HepG2 (cell line): Measurements from ENCODE around the gene CSMD2. TPM values are rescaled to one million over a fixed set of nuclear protein-coding genes. Genes with fewer than 3 reads are reported as not detected.
A peak's percentile ranks its signal among the peaks of the same experiment; 100 is the strongest.

Source experiments
- CBFB ChIP-seq: sonication (generic); formaldehyde crosslinking; IDR thresholded peaks from 2 replicates; pipeline ENCODE4 v1.4.0; 2020; ENCODE audit warnings: missing genetic modification reagents
- CEBPZ ChIP-seq: IDR thresholded peaks from 2 replicates; pipeline ENCODE4 v1.6.1; 2012; ENCODE audit warnings: low read length, improper control_type of control experiment
- HCFC1 ChIP-seq: fragments of 150-350 bp; IDR thresholded peaks from 2 replicates; pipeline ENCODE4 v1.6.1; 2014; ENCODE audit warnings: low read depth, low read length
- KMT2B ChIP-seq: IDR thresholded peaks from 2 replicates; pipeline ENCODE4 v1.6.1; 2016; ENCODE audit warnings: missing genetic modification reagents, missing compliant biosample characterization
- NFE2L1 ChIP-seq: sonication (generic); formaldehyde crosslinking; IDR thresholded peaks from 2 replicates; pipeline ENCODE4 v1.4.0; 2020; ENCODE audit warnings: missing genetic modification reagents, mild to moderate bottlenecking, borderline replicate concordance
- NFKB2 ChIP-seq: sonication (generic); formaldehyde crosslinking; IDR thresholded peaks from 2 replicates; pipeline ENCODE4 v1.4.0; 2020; ENCODE audit warnings: missing genetic modification reagents, borderline replicate concordance
- PHF21A ChIP-seq: sonication (generic); formaldehyde crosslinking; IDR thresholded peaks from 2 replicates; pipeline ENCODE4 v1.5.0; 2020; ENCODE audit warnings: mild to moderate bottlenecking, missing genetic modification reagents
- POLR2AphosphoS5 ChIP-seq: IDR thresholded peaks from 2 replicates; pipeline ENCODE4 v1.6.1; 2012; ENCODE audit warnings: low read depth, low read length
- RARA ChIP-seq: IDR thresholded peaks from 2 replicates; pipeline ENCODE4 v1.6.1; 2016; ENCODE audit warnings: missing genetic modification reagents, missing compliant biosample characterization
- REL ChIP-seq: sonication (generic); formaldehyde crosslinking; conservative IDR thresholded peaks from 2 replicates; pipeline ENCODE4 v1.8.0; 2022; ENCODE audit warnings: mild to moderate bottlenecking, missing genetic modification reagents, moderate library complexity
- SALL1 ChIP-seq: sonication (generic); formaldehyde crosslinking; IDR thresholded peaks from 2 replicates; pipeline ENCODE4 v1.8.0; 2022; ENCODE audit warnings: mild to moderate bottlenecking, missing genetic modification reagents
- ZNF512 ChIP-seq: sonication (generic); formaldehyde crosslinking; IDR thresholded peaks from 2 replicates; pipeline ENCODE4 v1.4.0; 2020; ENCODE audit warnings: mild to moderate bottlenecking, missing genetic modification reagents
- ZNF543 ChIP-seq: sonication (generic); formaldehyde crosslinking; IDR thresholded peaks from 2 replicates; pipeline ENCODE4 v1.4.0; 2020; ENCODE audit warnings: mild to moderate bottlenecking, missing genetic modification reagents
- ZNF772 ChIP-seq: sonication (generic); formaldehyde crosslinking; IDR thresholded peaks from 2 replicates; pipeline ENCODE4 v1.5.0; 2020; ENCODE audit warnings: mild to moderate bottlenecking, missing genetic modification reagents
- ZZZ3 ChIP-seq: sonication (generic); formaldehyde crosslinking; IDR thresholded peaks from 2 replicates; pipeline ENCODE4 v1.4.0; 2020; ENCODE audit warnings: missing genetic modification reagents, mild to moderate bottlenecking, borderline replicate concordance
- polyA plus RNA-seq, 8 experiments: library from polyadenylated mRNA; depleted of rRNA in 3 of 8; stranded (reverse) in 7 of 8; unstranded in 1 of 8; fragments of >200 nt; fragmentation: Illumina TruSeq in 4 of 8; extraction: Trizol in 4 of 8; gene quantifications; 2 replicates each; pipeline versions ENCODE4 v1.2.1 to v1.2.3, GENCODE V29; 2011 to 2016; ENCODE audit warnings: low read depth in 4 of 8, missing spikeins in 1 of 8, mixed read lengths in 1 of 8; ENCODE audit not compliant: insufficient read depth in 1 of 8
- total RNA-seq, 5 experiments: library from RNA; depleted of rRNA; stranded (reverse); fragments of >200 nt; fragmentation: Illumina TruSeq; extraction: Trizol; gene quantifications; 2 replicates each; pipeline ENCODE4 v1.2.3, GENCODE V29; 2016; ENCODE audit warnings: low read depth in 1 of 5
- TF ChIP-seq, protein P1 (sequence below): IDR thresholded peaks from 2 replicates; pipeline ENCODE4 v1.6.1; 2016; ENCODE audit warnings: missing compliant biosample characterization, missing genetic modification reagents, borderline replicate concordance
- TF ChIP-seq, protein P2 (sequence below): sonication (generic); formaldehyde crosslinking; IDR thresholded peaks from 2 replicates; pipeline ENCODE4 v1.4.0; 2020; ENCODE audit warnings: missing genetic modification reagents, borderline replicate concordance
- TF ChIP-seq, protein P3 (sequence below): IDR thresholded peaks from 2 replicates; pipeline ENCODE4 v1.6.1; 2012; ENCODE audit warnings: inconsistent platforms

CSMD2 gene
- total and polyA plus RNA-seq, 2 of the 13 experiments (the other 11 are each of a cell fraction or from before 2014, with no cell fraction given) = not detected

DNA sequence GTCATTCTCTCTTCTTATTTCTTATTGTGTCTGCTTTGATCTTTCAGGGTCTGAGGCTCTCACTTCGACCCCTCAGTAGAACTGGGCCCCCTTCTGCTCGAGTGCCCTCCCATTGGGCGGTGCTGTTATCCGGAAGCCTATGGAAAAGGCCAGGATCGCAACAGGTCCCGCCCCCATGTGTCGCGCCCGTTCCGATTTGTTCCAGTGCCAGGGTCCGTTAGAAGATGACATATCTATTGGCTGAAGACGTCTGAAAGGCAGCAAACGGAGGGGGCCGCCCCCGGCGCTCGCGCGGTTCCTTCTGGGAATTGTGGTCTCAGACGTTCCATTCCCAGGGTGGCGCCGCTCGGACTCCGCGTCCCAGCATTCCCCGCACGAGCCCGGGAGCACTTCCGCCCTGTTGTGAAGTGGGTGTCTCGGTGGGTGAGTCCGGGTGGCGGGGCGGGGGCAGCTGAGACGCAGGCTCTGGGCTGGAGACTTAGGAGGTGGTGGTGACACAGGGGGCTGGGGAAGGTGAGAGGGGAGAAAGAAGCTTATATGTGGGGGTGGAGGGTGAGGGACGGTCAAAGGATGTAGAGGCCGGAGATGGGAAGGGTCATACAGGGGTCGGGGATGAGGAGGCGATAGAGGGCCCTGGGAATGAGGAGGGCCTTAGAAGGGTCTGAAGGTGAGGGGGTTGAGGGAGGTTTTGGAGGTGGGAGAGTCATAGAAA lies 692.6 kb downstream of the CSMD2 start, which contains the start of gene ZSCAN20 (continued):
- TF ChIP-seq, protein P1, sequence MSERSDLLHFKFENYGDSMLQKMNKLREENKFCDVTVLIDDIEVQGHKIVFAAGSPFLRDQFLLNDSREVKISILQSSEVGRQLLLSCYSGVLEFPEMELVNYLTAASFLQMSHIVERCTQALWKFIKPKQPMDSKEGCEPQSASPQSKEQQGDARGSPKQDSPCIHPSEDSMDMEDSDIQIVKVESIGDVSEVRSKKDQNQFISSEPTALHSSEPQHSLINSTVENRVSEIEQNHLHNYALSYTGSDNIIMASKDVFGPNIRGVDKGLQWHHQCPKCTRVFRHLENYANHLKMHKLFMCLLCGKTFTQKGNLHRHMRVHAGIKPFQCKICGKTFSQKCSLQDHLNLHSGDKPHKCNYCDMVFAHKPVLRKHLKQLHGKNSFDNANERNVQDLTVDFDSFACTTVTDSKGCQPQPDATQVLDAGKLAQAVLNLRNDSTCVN (CRISPR knock-in tag) = 0 out of 2 replicates have a peak, but pooled peaks have one; percentile 11
- TF ChIP-seq ZNF772 (CRISPR knock-in tag) (peak; percentile 63; the same call in 1 of the 2 replicates), RARA (no peak), PHF21A (CRISPR knock-in tag) (no peak), POLR2AphosphoS5 (peak; percentile 73), KMT2B (CRISPR knock-in tag) (peak; percentile 51; the same call in 1 of the 2 replicates), SALL1 (CRISPR knock-in tag) (peak; percentile 31; the same call in 1 of the 2 replicates), NFKB2 (CRISPR knock-in tag) (peak; percentile 27; the same call in 1 of the 2 replicates), NFE2L1 (CRISPR knock-in tag) (no peak), ZZZ3 (CRISPR knock-in tag) (peak; percentile 84; the same call in 1 of the 2 replicates), REL (no peak), CBFB (0 out of 2 replicates have a peak, but pooled peaks have one; percentile 43), HCFC1 (peak; percentile 85), ZNF512 (CRISPR knock-in tag) (no peak), CEBPZ (peak; percentile 67), ZNF543 (CRISPR knock-in tag) (0 out of 2 replicates have a peak, but pooled peaks have one; percentile 62)
- TF ChIP-seq, protein P2, sequence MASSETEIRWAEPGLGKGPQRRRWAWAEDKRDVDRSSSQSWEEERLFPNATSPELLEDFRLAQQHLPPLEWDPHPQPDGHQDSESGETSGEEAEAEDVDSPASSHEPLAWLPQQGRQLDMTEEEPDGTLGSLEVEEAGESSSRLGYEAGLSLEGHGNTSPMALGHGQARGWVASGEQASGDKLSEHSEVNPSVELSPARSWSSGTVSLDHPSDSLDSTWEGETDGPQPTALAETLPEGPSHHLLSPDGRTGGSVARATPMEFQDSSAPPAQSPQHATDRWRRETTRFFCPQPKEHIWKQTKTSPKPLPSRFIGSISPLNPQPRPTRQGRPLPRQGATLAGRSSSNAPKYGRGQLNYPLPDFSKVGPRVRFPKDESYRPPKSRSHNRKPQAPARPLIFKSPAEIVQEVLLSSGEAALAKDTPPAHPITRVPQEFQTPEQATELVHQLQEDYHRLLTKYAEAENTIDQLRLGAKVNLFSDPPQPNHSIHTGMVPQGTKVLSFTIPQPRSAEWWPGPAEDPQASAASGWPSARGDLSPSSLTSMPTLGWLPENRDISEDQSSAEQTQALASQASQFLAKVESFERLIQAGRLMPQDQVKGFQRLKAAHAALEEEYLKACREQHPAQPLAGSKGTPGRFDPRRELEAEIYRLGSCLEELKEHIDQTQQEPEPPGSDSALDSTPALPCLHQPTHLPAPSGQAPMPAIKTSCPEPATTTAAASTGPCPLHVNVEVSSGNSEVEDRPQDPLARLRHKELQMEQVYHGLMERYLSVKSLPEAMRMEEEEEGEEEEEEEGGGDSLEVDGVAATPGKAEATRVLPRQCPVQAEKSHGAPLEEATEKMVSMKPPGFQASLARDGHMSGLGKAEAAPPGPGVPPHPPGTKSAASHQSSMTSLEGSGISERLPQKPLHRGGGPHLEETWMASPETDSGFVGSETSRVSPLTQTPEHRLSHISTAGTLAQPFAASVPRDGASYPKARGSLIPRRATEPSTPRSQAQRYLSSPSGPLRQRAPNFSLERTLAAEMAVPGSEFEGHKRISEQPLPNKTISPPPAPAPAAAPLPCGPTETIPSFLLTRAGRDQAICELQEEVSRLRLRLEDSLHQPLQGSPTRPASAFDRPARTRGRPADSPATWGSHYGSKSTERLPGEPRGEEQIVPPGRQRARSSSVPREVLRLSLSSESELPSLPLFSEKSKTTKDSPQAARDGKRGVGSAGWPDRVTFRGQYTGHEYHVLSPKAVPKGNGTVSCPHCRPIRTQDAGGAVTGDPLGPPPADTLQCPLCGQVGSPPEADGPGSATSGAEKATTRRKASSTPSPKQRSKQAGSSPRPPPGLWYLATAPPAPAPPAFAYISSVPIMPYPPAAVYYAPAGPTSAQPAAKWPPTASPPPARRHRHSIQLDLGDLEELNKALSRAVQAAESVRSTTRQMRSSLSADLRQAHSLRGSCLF (CRISPR knock-in tag) = no peak
- TF ChIP-seq, protein P3, sequence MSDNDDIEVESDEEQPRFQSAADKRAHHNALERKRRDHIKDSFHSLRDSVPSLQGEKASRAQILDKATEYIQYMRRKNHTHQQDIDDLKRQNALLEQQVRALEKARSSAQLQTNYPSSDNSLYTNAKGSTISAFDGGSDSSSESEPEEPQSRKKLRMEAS = peak; percentile 36; the same call in 1 of the 2 replicates
